ENCODE measurements around the gene PCDHGC5.

DNA sequence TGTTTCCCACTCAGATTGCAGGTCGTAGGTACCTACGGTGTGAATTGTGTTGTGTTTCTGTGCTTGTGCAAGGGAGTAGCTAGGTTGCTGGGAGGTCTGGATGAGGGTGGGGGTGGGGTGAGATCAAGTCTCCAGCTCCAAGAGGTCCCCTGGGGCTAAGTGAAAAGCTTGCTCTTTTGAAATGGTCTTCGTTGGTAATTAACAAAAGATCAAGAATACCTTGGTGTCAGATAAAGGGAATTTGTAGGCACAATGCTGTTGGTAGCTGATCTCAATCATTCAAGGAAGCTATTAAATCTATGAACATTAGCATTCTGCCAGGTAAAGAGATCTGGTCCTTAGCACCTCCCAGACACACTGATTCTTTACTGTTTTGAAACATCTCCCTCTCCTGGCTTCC lies 5.0 kb upstream of the PCDHGC5 start:
- TF ChIP-seq, protein P1, sequence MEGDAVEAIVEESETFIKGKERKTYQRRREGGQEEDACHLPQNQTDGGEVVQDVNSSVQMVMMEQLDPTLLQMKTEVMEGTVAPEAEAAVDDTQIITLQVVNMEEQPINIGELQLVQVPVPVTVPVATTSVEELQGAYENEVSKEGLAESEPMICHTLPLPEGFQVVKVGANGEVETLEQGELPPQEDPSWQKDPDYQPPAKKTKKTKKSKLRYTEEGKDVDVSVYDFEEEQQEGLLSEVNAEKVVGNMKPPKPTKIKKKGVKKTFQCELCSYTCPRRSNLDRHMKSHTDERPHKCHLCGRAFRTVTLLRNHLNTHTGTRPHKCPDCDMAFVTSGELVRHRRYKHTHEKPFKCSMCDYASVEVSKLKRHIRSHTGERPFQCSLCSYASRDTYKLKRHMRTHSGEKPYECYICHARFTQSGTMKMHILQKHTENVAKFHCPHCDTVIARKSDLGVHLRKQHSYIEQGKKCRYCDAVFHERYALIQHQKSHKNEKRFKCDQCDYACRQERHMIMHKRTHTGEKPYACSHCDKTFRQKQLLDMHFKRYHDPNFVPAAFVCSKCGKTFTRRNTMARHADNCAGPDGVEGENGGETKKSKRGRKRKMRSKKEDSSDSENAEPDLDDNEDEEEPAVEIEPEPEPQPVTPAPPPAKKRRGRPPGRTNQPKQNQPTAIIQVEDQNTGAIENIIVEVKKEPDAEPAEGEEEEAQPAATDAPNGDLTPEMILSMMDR (IDR thresholded peaks at IDR 0.05): no peak
- TF ChIP-seq EP300 (IDR thresholded peaks at IDR 0.05): no peak

Data from tibial nerve (tissue), 4 donors.